Measurements from ENCODE around the gene RPA1. TPM values are rescaled to one million over a fixed set of nuclear protein-coding genes. Genes with fewer than 3 reads are reported as not detected.

RPA1 gene
- total and polyA plus RNA-seq, 10 of the 15 experiments (the other 5 are each of a cell fraction or from before 2014, with no cell fraction given) = 35.9 to 198 (median 71.2) TPM

DNA sequence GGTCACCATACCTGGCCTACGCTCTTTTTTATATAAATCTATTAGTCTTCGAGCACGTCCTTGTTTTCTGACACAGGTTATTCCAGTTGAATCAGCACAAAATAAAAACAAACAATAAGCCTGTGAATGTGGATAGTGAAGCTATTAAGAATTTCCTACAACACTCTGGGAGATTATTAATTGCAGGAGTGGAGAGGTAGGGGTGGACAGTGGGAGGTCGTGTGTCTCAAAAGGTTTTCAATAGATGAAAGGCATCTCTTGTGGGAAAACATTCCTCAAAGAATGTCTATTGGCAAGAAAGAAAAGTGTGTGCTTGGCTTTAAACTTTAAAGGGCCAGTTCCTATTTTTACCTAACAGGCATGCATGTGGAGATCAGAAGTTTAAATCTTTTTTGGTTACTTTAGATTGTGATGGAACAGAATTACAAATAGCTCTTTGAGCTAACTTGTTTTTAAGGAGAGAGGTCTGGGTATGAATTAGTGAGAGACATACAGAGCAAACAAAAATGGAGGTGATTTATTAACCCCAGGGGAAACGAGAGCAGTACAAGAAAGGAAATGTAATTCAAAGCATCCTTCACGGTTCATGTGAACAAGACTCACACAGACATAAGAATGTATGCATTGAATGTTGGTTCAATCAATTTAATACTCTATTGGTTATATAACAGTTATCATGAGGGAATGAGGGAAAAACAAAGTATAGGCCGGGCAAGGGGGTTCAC is 9.1 kb upstream of the RPA1 start:
- no peak overlapping the region; the same call in 1 of the 2 replicates for H2AFZ ChIP-seq (ENCODE audit: control insufficient read depth, low read depth, low read length)
- ChIA-PET CTCF (interaction anchor here (0.9 to 2.8 kb wide), 4 partner anchors 14 to 99 kb away, joined by 3 to 9 read pairs (median 6); no protein-coding TSS in a partner anchor), POLR2A (interaction anchor here (0.6 to 3.7 kb wide), 6 partner anchors 9 to 1960 kb away, joined by 3 to 12 read pairs (median 5); partner anchors contain the start of genes RPA1 and SMYD4), RAD21 (ENCODE audit: unreplicated experiment) (interaction anchor here (0.7 to 1.4 kb wide), 2 partner anchors 68 to 104 kb away, joined by 3 to 6 read pairs; no protein-coding TSS in a partner anchor), SMC1A (ENCODE audit: uncharacterized antibody, unreplicated experiment) (interaction anchor here (0.6 to 4.3 kb wide), 4 partner anchors 11 to 99 kb away, joined by 3 to 26 read pairs (median 8); no protein-coding TSS in a partner anchor)
- peaks cover 2% of the 10 kb centered on the region; the same call in 1 of the 2 replicates for H3K79me2 ChIP-seq (ENCODE audit: control insufficient read depth, insufficient read depth, low read length)
- no TSS peak for BruUV-seq (replicated peaks)
- H3K36me3 ChIP-seq (ENCODE audit: control insufficient read depth in 2 of 2, insufficient read depth in 2 of 2, low read length in 1 of 2) = peaks cover 0 to 6% of the 10 kb centered on the region in 2 experiments; a peak in 1 of 4 replicates
- H3K4me2 ChIP-seq (ENCODE audit: control insufficient read depth, insufficient read depth) = peak overlapping the region; percentile 41; the same call in 1 of the 2 replicates
- peak overlapping the region; percentile 61 for H3K27ac ChIP-seq (ENCODE audit: control insufficient read depth, insufficient read depth)
- no peaks in the 10 kb centered on the region for H4K20me1 ChIP-seq (ENCODE audit: control insufficient read depth, insufficient read depth)
- intact Hi-C loops (cut with micrococcal nuclease; ENCODE audit: unreplicated experiment) = no loop called here
- in situ Hi-C loops (cut with MboI) = no loop called here
- H3K9ac ChIP-seq (ENCODE audit: control insufficient read depth, insufficient read depth, low read length) = no peak overlapping the region
- H3K9me3 ChIP-seq (replicated peaks; ENCODE audit: control insufficient read depth, insufficient read depth, low read length) = peaks cover 2% of the 10 kb centered on the region; the same call in 2 of the 3 replicates
- FAIRE-seq = peak; percentile 87
- WGBS (ENCODE audit: insufficient coverage, insufficient replicate concordance, low lambda C conversion rate, missing lambda C conversion rate) = 44% methylated on average over 7 of the region's 7 CpGs
- DNase-seq (ENCODE audit: low read depth, low spot score) = peak; percentile 36
- no peak overlapping the region for H3K4me3 ChIP-seq
- ATAC-seq = peak; percentile 79
- H3K4me1 ChIP-seq (ENCODE audit: control insufficient read depth, insufficient read depth, low read length) = peaks cover 16% of the 10 kb centered on the region
- no peaks in the 10 kb centered on the region for H3K27me3 ChIP-seq (replicated peaks in 1 of 2; ENCODE audit: control insufficient read depth in 2 of 2, insufficient read depth in 2 of 2, low read length in 1 of 2)
- TF ChIP-seq YBX1 (IDR thresholded peaks at IDR 0.05) (no peak), MEF2B (IDR thresholded peaks at IDR 0.05; ENCODE audit: partially characterized antibody, poor library complexity, severe bottlenecking) (peak; percentile 94), ZNF274 (IDR thresholded peaks at IDR 0.05; ENCODE audit: insufficient read depth, insufficient read length) (no peak), MTA3 (IDR thresholded peaks at IDR 0.05; ENCODE audit: borderline replicate concordance, low read length) (no peak)
- TF ChIP-seq, protein P1, sequence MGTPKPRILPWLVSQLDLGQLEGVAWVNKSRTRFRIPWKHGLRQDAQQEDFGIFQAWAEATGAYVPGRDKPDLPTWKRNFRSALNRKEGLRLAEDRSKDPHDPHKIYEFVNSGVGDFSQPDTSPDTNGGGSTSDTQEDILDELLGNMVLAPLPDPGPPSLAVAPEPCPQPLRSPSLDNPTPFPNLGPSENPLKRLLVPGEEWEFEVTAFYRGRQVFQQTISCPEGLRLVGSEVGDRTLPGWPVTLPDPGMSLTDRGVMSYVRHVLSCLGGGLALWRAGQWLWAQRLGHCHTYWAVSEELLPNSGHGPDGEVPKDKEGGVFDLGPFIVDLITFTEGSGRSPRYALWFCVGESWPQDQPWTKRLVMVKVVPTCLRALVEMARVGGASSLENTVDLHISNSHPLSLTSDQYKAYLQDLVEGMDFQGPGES (IDR thresholded peaks at IDR 0.05) = no peak
- TF ChIP-seq, protein P2, sequence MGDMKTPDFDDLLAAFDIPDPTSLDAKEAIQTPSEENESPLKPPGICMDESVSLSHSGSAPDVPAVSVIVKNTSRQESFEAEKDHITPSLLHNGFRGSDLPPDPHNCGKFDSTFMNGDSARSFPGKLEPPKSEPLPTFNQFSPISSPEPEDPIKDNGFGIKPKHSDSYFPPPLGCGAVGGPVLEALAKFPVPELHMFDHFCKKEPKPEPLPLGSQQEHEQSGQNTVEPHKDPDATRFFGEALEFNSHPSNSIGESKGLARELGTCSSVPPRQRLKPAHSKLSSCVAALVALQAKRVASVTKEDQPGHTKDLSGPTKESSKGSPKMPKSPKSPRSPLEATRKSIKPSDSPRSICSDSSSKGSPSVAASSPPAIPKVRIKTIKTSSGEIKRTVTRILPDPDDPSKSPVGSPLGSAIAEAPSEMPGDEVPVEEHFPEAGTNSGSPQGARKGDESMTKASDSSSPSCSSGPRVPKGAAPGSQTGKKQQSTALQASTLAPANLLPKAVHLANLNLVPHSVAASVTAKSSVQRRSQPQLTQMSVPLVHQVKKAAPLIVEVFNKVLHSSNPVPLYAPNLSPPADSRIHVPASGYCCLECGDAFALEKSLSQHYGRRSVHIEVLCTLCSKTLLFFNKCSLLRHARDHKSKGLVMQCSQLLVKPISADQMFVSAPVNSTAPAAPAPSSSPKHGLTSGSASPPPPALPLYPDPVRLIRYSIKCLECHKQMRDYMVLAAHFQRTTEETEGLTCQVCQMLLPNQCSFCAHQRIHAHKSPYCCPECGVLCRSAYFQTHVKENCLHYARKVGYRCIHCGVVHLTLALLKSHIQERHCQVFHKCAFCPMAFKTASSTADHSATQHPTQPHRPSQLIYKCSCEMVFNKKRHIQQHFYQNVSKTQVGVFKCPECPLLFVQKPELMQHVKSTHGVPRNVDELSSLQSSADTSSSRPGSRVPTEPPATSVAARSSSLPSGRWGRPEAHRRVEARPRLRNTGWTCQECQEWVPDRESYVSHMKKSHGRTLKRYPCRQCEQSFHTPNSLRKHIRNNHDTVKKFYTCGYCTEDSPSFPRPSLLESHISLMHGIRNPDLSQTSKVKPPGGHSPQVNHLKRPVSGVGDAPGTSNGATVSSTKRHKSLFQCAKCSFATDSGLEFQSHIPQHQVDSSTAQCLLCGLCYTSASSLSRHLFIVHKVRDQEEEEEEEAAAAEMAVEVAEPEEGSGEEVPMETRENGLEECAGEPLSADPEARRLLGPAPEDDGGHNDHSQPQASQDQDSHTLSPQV (IDR thresholded peaks at IDR 0.05) = 0 out of 2 replicates have a peak, but pooled peaks have one; percentile 33
- TF ChIP-seq, protein P3, sequence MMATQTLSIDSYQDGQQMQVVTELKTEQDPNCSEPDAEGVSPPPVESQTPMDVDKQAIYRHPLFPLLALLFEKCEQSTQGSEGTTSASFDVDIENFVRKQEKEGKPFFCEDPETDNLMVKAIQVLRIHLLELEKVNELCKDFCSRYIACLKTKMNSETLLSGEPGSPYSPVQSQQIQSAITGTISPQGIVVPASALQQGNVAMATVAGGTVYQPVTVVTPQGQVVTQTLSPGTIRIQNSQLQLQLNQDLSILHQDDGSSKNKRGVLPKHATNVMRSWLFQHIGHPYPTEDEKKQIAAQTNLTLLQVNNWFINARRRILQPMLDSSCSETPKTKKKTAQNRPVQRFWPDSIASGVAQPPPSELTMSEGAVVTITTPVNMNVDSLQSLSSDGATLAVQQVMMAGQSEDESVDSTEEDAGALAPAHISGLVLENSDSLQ (IDR thresholded peaks at IDR 0.05) = peak; percentile 86
- TF ChIP-seq, protein P4, sequence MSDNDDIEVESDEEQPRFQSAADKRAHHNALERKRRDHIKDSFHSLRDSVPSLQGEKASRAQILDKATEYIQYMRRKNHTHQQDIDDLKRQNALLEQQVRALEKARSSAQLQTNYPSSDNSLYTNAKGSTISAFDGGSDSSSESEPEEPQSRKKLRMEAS (IDR thresholded peaks at IDR 0.05; ENCODE audit: low read depth, low read length) = no peak
- TF ChIP-seq, protein P5, sequence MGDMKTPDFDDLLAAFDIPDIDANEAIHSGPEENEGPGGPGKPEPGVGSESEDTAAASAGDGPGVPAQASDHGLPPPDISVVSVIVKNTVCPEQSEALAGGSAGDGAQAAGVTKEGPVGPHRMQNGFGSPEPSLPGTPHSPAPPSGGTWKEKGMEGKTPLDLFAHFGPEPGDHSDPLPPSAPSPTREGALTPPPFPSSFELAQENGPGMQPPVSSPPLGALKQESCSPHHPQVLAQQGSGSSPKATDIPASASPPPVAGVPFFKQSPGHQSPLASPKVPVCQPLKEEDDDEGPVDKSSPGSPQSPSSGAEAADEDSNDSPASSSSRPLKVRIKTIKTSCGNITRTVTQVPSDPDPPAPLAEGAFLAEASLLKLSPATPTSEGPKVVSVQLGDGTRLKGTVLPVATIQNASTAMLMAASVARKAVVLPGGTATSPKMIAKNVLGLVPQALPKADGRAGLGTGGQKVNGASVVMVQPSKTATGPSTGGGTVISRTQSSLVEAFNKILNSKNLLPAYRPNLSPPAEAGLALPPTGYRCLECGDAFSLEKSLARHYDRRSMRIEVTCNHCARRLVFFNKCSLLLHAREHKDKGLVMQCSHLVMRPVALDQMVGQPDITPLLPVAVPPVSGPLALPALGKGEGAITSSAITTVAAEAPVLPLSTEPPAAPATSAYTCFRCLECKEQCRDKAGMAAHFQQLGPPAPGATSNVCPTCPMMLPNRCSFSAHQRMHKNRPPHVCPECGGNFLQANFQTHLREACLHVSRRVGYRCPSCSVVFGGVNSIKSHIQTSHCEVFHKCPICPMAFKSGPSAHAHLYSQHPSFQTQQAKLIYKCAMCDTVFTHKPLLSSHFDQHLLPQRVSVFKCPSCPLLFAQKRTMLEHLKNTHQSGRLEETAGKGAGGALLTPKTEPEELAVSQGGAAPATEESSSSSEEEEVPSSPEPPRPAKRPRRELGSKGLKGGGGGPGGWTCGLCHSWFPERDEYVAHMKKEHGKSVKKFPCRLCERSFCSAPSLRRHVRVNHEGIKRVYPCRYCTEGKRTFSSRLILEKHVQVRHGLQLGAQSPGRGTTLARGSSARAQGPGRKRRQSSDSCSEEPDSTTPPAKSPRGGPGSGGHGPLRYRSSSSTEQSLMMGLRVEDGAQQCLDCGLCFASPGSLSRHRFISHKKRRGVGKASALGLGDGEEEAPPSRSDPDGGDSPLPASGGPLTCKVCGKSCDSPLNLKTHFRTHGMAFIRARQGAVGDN (IDR thresholded peaks at IDR 0.05) = peak; percentile 80
